HG03159 (cell line): ENCODE data around the gene PRR18.

Experiments used
- ATAC-seq: cut with Tn5 transposase; IDR thresholded peaks from one replicate; pipeline ENCODE4 v1.9.1; 2021; ENCODE audit warnings: mild to moderate bottlenecking, moderate library complexity; ENCODE audit not compliant: unreplicated experiment

Gene PRR18

DNA sequence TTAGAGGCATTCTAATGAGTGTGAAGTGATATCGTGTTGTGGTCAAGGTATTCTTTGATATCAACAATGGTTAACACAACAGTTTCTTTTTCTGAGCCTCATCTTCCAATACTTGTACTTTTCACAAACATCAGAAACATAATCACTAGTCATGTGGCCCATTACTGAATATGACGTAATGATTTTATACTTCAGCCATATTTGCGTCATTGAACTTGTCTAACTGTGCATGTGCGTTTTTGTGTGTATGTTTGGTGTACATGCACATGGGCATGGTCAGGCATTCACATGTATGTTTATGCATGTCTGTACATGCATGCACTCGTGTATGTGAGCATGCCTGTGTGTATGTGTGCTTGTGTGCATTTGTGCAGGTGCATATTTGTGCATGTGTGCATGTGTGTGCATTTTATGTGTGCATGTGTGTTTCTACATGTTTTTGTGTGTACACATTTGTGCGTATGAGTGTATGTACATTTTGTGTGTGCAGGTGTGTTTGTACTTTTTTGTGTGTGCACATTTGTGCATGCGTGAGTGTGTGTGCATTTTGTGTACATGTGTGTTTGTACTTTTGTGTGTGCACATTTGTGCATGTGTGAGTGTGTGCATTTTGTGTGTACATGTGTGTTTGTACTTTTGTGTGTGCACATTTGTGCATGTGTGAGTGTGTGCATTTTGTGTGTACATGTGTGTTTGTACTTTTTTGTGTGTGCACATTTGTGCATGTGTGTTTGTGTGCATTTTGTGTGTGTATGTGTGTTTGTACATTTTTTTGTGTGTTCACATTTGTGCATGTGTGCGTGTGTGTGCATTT lies 29.4 kb downstream of the PRR18 start:
- ATAC-seq: no peak

DNA sequence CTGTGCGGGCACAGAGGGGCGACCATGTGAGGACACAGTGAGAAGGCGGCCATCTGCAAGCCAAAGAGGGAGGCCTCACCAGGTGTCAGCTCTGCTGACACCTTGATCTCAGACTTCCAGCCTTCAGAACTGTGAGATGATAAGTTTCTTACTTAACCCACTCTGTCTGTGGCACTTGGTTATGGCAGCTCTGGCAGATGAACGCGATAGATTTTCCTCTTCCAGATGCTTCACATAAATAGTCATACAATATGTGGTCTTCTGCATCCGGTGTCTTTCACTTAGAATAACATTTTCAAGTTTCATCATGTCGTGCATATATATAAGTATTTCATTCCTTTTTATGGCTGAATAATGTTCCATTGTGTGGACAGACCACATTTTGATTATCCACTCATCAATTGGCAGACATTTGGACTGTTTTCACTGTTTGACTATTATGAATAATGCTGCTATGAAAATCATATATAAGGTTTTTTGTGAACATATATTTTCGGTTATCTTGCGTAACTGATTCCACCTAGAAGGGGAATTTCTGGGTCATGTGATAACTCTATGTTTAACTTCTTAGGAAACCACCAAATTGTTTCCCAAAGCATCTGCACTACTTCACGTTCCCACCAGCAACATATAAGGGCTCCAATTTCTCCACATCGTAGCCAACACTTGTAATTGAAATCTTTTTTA lies 30.2 kb downstream of the PRR18 start:
- no peak for ATAC-seq

GRCh38 chr6:166277018-166277417 lies 31.2 kb downstream of the PRR18 start:
- ATAC-seq: no peak

DNA sequence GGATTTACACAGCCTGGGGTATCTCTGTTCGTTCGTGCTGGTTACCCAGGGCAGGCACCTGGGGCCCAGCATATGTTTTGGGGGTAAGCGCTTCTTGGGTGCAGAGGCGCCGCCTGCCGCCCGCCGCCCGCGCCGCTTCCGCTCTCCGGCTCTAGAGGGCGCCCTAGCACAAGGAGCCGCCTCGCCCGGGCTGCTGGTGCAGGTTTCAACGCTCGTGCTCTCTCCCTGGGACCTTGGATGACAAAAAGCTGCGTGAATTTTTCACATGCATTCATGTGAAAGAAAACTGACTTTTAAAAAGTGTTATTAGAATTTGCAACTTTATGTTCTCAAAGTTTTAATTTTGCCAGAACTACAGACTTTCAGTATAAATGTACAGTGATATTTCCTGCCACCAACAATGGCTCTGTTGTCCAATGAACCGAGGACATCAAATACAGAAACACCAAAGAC lies 32.5 kb downstream of the PRR18 start:
- peak; percentile 73 for ATAC-seq

GRCh38 chr6:166274739-166275370 lies 33.3 kb downstream of the PRR18 start:
- ATAC-seq: no peak

- ATAC-seq: no peak
Observed at GRCh38 chr6:166274163-166274562, 34.0 kb downstream of the PRR18 start.

DNA sequence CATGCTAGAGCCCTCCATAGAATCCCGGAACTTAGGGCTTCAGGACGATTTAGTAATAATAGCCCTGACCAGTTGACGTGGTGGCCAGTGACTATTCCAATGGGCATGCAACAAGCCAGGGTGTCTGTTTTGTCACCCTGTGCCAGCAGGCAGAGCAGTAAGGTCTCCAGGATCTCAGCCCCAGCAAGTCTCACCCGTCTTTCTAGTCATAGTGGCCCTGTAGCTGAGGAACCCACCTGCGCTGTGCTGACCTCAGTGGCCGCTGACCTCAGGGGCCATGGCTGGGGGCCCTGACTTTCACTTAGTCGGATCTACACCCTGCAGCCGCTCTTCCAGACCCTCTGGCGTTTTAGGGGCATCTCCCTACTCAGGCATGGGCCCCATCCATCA lies 36.8 kb downstream of the PRR18 start:
- ATAC-seq: no peak

- no peak for ATAC-seq
Observed at GRCh38 chr6:166270706-166271375, 37.4 kb downstream of the PRR18 start.

DNA sequence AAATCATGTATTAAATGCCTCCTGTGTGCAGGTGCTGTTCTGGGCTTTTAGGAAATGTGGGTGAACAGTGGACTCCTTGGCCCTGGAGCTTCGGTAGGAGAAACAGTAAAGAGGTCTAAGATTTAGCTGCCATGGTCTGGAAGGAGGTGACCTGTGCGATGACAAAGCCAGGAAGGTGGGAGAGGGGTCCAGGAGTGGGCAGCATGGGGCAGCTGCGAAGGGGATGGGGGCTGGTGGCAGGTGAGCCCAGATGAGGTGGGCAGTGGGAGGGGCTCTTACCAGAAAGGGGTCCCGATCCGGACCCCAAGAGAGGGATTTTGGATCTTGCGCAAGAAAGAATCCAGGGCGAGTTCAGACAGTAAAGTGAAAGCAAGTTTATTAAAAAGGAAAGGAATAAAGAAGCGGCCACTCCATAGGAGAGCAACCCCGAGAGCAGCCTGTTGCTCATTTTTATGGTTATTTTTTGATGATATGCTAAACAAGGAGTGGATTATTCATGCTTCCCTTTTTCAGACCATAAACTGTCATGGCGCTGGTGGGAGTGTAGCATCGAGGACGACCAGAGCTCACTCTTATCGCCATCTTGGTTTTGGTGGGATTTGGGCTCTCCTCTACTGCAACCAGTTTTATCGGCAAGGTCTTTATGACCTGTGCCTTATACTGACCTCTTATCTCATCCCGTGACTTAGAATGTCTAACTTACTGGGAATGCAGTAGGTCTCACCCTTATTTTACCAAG lies 38.7 kb downstream of the PRR18 start:
- no peak for ATAC-seq

GRCh38 chr6:166268431-166268830 lies 39.8 kb downstream of the PRR18 start:
- ATAC-seq: no peak

DNA sequence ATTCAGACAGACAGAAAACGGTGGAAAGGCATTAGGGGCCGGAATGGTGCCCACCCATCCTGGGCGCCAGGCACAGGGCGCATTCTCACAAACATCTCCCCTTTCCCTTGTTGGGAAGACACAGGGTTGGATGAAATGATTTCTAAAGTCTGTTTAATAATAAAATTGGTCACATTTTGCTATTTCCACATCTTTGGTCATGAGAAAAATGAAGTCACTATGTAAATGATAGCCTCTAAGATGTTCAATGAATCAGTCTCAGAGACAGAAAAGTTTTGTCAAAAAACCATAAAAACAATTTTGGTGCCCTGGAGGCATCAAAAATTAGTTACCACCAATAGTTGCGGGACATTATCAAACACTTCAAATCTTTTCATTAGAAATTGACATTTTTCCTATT lies 40.7 kb downstream of the PRR18 start:
- ATAC-seq: no peak

- ATAC-seq: no peak
Observed at GRCh38 chr6:166266336-166266735, 41.9 kb downstream of the PRR18 start.

DNA sequence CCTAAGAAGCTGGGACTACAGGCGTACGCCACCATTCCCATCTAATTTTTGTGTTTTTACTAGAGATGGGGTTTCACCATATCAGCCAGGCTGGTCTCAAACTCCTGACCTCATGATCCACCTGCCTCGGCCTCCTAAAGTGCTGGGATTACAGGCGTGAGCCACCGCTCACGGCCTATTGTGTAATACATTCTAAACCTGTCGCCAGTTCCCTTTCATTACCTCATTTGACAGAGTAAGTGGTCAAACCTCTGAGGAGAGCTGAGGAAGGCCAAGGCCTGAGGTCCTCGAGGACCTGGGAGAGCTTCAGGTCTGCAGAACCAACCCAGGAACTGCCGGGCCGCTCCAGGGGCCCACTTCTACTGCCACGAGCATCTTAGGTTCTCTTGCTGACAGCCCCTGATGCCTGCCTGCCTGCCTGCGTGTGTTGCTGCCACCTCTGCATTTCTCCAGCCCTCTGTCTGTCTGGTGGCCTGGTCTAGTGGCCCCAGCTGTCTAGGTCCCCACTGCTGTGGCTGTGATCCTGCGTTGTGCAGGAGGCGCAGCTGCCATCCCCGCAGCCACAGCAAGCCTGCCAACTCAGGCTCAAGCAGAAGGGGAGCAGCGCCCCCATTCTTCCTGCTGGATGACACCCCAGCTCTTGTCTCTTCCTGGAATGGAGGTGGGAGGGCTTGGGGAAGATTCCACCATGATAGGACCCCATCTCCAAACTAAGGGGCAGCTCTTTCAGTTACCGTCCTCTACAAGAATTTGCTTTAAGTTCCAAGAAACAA lies 45.3 kb downstream of the PRR18 start:
- no peak for ATAC-seq

DNA sequence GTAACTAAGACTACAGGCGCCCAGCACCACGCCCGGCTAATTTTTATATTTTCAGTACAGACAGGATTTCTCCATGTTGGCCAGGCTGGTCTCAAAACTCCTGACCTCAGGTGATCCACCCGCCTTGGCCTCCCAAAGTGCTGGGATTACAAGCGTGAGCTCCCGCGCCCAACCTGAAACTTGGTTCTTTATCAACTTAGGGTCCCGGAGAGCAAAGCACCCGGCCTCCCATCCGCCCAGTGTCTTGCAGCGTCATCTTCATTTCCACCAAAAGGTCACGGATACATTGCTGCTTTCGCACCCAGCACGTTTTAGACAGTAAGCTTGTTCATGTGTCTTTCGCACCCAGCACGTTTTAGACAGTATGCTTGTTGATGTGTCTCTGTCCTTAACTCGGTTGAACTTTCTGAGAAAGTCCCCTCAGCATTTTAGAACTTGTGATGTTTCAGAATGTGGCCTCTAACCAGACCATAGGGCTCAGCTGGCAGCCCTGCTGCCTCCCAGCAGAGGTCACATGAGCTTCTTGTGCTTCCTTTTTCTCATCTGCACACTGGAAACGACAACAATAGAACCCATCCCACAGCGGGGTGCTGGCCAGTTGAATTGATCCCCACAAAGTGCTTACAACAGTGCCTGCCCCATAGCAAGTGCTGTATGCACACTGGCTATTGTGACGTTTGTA lies 48.8 kb downstream of the PRR18 start:
- peak; percentile 38 for ATAC-seq

DNA sequence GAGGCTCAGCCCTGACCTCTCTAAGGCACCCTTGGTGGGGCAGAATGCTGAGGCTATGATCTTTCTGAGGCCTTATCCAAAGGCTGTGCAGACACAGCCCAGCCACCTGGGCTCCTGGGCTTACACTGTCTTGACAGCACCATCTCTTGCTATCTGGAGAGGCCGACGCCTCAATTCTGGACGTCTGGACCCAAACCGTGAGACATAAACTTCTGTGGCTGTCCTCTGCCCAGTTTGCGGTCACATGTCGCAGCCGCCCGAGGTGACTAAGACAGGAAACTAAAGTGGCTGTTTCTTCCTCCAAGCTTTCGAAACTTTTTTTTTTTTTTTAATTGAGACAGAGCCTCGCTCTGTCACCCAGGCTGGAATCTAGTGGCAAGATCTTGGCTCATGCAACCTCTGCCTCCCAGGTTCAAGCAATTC lies 49.3 kb downstream of the PRR18 start:
- peak; percentile 64 for ATAC-seq

DNA sequence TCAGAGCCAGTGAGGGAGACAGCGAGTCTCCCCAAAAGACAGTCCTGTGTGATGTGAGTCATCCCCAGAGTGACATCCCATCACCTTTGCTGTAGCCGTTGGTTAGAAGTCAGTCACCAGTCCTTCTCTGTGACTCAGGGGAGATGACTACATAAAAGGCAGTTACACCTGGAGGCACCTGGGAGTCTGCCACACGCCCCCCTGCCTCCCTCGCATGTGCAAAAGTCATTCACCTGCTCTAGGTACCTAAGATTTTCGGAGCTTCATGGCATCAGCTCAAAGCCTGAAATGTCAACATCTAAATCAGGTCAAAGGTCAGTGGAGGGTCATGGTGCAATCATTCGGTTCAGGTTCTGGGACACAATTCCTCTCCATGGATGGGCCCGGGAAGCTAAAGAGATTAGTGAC lies 50.3 kb downstream of the PRR18 start:
- ATAC-seq: no peak
